DMS79 treated with DMSO at 0.1 percent for 48 hours (cell line): Measurements from ENCODE around the gene SPATA22.
"Not testable (repeated sequence)": the region's sequence is repeated elsewhere in the genome, so short reads cannot be mapped to it uniquely, and the experiment has no call there.

Source experiments
- DNase-seq: peaks from one replicate; lab custom pipeline; 2025; lab: John Stamatoyannopoulos, UW

Gene SPATA22

GRCh38 chr17:3472137-3472536, 518 bp upstream of the SPATA22 start:
- no peak for DNase-seq

- no peak for DNase-seq
Measured at GRCh38 chr17:3469529-3469928, 2.1 kb downstream of the SPATA22 start.

GRCh38 chr17:3466355-3466754, 5.3 kb downstream of the SPATA22 start:
- not testable (repeated sequence) for DNase-seq

- no peak for DNase-seq
Measured at GRCh38 chr17:3448059-3448665, 23.5 kb downstream of the SPATA22 start.

GRCh38 chr17:3447625-3448024, 24.0 kb downstream of the SPATA22 start:
- no peak for DNase-seq

GRCh38 chr17:3440451-3440850, 31.2 kb downstream of the SPATA22 start:
- DNase-seq, result no peak

- DNase-seq, result no peak
Measured at GRCh38 chr17:3438368-3438767, 33.3 kb downstream of the SPATA22 start.

- no peak for DNase-seq
Measured at GRCh38 chr17:3433741-3434140, 37.9 kb downstream of the SPATA22 start, which contains the start of gene OR1E2. Gene OR1E2, minus strand, starts transcription at chr17:3433841. Its CDS starts 0 bp downstream, at chr17:3433841.

- not testable (repeated sequence) for DNase-seq
Measured at GRCh38 chr17:3433215-3433614, 38.4 kb downstream of the SPATA22 start.

- no peak for DNase-seq
Measured at GRCh38 chr17:3418222-3418621, 53.4 kb downstream of the SPATA22 start.

GRCh38 chr17:3415610-3416009, 56.0 kb downstream of the SPATA22 start:
- DNase-seq, result no peak

GRCh38 chr17:3412216-3412615, 59.4 kb downstream of the SPATA22 start:
- not testable (repeated sequence) for DNase-seq

- DNase-seq, result no peak
Measured at GRCh38 chr17:3411070-3411469, 60.5 kb downstream of the SPATA22 start, which contains the start of gene OR3A3. Gene OR3A3, plus strand, starts transcription at chr17:3411370.

GRCh38 chr17:3403856-3404255, 67.8 kb downstream of the SPATA22 start:
- DNase-seq, result not testable (repeated sequence)

- no peak for DNase-seq
Measured at GRCh38 chr17:3401786-3402185, 69.8 kb downstream of the SPATA22 start.

- DNase-seq, result no peak
Measured at GRCh38 chr17:3400055-3400454, 71.6 kb downstream of the SPATA22 start.

GRCh38 chr17:3398310-3398709, 73.3 kb downstream of the SPATA22 start, which contains the start of gene OR1E1:
Gene OR1E1, minus strand, starts transcription at chr17:3398410. Its CDS starts 0 bp downstream, at chr17:3398410.
- DNase-seq, result no peak

GRCh38 chr17:3397801-3398200, 73.8 kb downstream of the SPATA22 start:
- DNase-seq, result not testable (repeated sequence)
